ENCODE results near the gene CPXM1. TPM values are rescaled to one million over a fixed set of nuclear protein-coding genes. Genes with fewer than 3 reads are reported as not detected.
"Not testable (repeated sequence)": the region's sequence is repeated elsewhere in the genome, so short reads cannot be mapped to it uniquely, and the experiment has no call there.

CPXM1 gene
- total and polyA plus RNA-seq, 4 donors: 0.23 to 3.7 (median 3.4) TPM; not detected in 1

DNA sequence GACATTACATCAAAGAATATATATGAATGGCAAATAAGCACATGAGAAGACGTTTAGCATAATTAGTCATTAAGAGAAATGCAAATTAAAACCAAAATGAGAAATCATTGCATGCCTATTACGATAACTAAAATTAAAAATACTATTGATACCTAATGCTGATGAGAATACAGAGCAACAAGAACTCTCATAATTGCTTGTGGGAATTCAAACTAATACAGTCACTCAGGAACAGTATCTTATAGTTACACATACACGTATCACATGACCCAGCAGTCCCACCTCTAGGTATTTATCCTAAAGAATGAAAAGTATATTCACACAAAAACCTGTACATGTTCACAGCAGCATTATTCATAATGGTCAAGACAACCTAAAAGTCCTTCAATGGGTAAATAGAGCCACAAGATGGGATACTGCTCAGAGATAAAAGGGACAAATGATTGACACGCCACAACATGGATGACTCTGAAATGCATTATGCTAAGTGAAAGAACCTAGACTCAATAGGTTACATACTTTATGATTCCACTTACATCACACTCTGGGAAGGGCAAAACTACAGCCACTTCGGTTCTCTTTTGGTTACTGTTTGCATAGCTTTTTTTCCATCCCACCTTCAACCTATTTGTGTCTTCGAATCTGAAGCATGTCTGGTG is 16.4 kb downstream of the CPXM1 start:
- Histone ChIP-seq H3K36me3 (ENCODE audit: control insufficient read depth in 1 of 2, insufficient read depth in 2 of 2, low read length in 1 of 2) (no peaks in the 10 kb centered on the region), H3K27ac (ENCODE audit: low read depth in 1 of 2, low read length in 2 of 2) (no peak overlapping the region), H3K9me3 (ENCODE audit: control insufficient read depth, low read length) (no peaks in the 10 kb centered on the region), H3K4me1 (ENCODE audit: control insufficient read depth in 1 of 2, insufficient read depth in 2 of 2, low read length in 2 of 2) (no peaks in the 10 kb centered on the region), H3K27me3 (ENCODE audit: control insufficient read depth in 1 of 2, insufficient read depth in 2 of 2, low read length in 1 of 2) (peaks cover 0 to 2% of the 10 kb centered on the region in 2 donors), H3K4me3 (ENCODE audit: low read length in 2 of 2) (no peak overlapping the region)
- intact Hi-C loops (cut with DNase I): no loop called here
- ATAC-seq (ENCODE audit: low FRiP score) (no peak), DNase-seq (no peak)
- WGBS, 2 donors: 83 to 84% methylated on average over 6 of the region's 6 CpGs

DNA sequence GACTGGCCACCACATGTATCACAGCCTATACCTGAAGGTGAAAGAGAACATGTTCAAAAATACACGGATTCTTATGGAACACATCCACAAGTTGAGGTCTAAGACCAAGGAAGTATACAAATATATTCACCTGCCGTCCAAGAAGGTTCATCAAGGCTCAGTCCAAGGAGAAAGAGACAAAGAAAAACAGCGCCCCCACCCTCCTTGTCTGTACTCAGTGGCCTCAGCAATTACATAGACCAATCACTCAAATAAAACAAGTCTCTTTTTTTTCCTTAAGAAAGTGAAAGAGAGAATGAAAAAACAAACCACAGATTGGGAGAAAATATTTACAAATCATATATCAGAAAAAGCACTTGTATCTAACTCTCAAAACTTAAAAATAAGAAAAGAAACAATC is 19.5 kb downstream of the CPXM1 start:
- 30 to 33% methylated on average over 3 of the region's 3 CpGs for WGBS, 2 donors
- ATAC-seq (ENCODE audit: low FRiP score): no peak

DNA sequence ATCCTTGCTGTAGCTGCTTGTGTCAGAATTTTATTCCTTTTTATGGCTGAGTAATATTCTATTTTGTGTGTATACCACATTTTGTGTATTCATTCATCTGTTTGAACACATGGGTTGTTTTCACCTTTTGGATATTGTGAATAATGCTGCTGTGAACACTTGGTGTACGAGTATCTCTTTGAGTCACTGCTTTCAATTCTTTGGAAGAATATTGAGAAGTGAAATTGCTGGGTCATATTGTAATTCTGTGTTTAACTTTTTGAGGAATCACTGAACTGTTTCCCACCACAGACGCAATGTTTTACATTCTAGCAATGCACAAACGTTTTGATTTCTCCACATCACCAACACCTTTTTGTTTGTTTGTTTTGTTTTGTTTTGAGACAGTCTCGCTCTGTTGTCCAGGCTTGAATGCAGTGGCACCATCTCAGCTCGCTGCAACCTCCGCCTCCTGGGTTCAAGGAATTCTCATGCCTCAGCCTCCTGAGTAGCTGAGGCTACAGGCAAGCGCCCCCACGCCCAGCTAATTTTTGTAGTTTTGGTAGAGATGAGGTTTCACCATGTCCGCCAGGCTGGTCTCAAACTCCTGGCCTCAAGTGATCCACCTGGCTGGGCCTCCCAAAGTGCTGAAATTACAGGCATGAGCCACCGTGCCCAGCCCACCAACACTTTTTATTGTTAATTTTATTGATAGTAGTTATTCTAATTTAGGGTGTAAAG is 21.7 kb downstream of the CPXM1 start:
- H3K4me1 ChIP-seq (ENCODE audit: control insufficient read depth in 1 of 2, insufficient read depth in 2 of 2, low read length in 2 of 2): no peaks in the 10 kb centered on the region
- DNase-seq: no peak
- no peak overlapping the region for H3K4me3 ChIP-seq (ENCODE audit: low read length in 2 of 2)
- WGBS, 2 donors: 75 to 79% methylated on average over 10 of the region's 10 CpGs
- no peaks in the 10 kb centered on the region for H3K36me3 ChIP-seq (ENCODE audit: control insufficient read depth in 1 of 2, insufficient read depth in 2 of 2, low read length in 1 of 2)
- H3K9me3 ChIP-seq (ENCODE audit: control insufficient read depth, low read length): peaks cover 4% of the 10 kb centered on the region
- no peak for ATAC-seq (ENCODE audit: low FRiP score)
- H3K27ac ChIP-seq (ENCODE audit: low read depth in 1 of 2, low read length in 2 of 2): no peak overlapping the region
- H3K27me3 ChIP-seq (ENCODE audit: control insufficient read depth in 1 of 2, insufficient read depth in 2 of 2, low read length in 1 of 2): peaks cover 0 to 8% of the 10 kb centered on the region in 2 donors
- intact Hi-C loops (cut with DNase I): no loop called here

More for the DNA sequence above, 19.5 kb downstream of the CPXM1 start:
- DNase-seq: no peak
- Histone ChIP-seq H3K4me3 (ENCODE audit: low read length in 2 of 2) (no peak overlapping the region), H3K4me1 (ENCODE audit: control insufficient read depth in 1 of 2, insufficient read depth in 2 of 2, low read length in 2 of 2) (no peaks in the 10 kb centered on the region), H3K9me3 (ENCODE audit: control insufficient read depth, low read length) (peaks cover 1% of the 10 kb centered on the region), H3K36me3 (ENCODE audit: control insufficient read depth in 1 of 2, insufficient read depth in 2 of 2, low read length in 1 of 2) (no peaks in the 10 kb centered on the region), H3K27ac (ENCODE audit: low read depth in 1 of 2, low read length in 2 of 2) (no peak overlapping the region), H3K27me3 (ENCODE audit: control insufficient read depth in 1 of 2, insufficient read depth in 2 of 2, low read length in 1 of 2) (peaks cover 0 to 3% of the 10 kb centered on the region in 2 donors)
- intact Hi-C loops (cut with DNase I): no loop called here

DNA sequence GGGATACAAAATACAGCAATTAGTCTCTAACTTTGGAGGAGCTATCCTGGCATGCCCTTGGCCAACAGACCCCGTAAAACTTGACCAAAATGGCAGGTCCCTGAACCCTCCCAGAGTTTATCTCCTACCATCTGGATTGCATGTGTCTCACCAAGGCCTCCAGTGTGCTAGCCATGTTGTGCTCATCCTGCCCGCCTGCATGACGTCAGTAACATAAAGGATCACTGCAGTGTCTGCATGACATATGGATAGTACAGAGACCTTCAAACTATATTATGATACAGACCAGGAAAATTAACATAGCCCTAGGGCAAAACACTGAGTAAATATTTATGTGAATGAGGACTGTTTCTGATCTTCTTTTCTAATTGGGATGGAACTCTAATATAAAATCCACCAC is 25.3 kb downstream of the CPXM1 start:
- Histone ChIP-seq H3K36me3 (ENCODE audit: control insufficient read depth in 1 of 2, insufficient read depth in 2 of 2, low read length in 1 of 2) (no peaks in the 10 kb centered on the region), H3K4me3 (ENCODE audit: low read length in 2 of 2) (no peak overlapping the region), H3K4me1 (ENCODE audit: control insufficient read depth in 1 of 2, insufficient read depth in 2 of 2, low read length in 2 of 2) (no peaks in the 10 kb centered on the region), H3K9me3 (ENCODE audit: control insufficient read depth, low read length) (peaks cover 4% of the 10 kb centered on the region), H3K27me3 (ENCODE audit: control insufficient read depth in 1 of 2, insufficient read depth in 2 of 2, low read length in 1 of 2) (peaks cover 0 to 6% of the 10 kb centered on the region in 2 donors), H3K27ac (ENCODE audit: low read depth in 1 of 2, low read length in 2 of 2) (no peak overlapping the region)
- ATAC-seq (ENCODE audit: low FRiP score): no peak
- no peak for DNase-seq
- WGBS, 2 donors: 73 to 78% methylated on average over 3 of the region's 3 CpGs
- intact Hi-C loops (cut with DNase I): no loop called here

DNA sequence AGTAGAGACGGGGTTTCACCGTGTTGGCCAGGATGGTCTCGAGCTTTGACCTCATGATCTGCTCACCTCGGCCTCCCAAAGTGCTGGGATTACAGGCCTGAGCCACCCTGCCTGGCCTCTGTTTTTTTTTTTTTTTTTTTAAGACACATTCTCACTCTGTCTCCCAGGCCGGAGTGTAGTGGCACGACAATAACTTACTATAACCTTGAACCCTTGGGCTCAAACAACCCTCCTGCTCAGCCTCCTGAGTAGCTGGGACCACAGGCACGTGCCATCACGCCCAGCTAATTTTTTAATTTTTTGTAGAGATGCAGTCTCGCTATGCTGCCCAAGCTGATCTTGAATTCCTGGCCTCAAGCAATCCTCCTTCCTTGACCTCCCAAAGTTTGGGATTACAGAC is 26.6 kb downstream of the CPXM1 start:
- no peak overlapping the region for H3K4me3 ChIP-seq (ENCODE audit: low read length in 2 of 2)
- H3K4me1 ChIP-seq (ENCODE audit: control insufficient read depth in 1 of 2, insufficient read depth in 2 of 2, low read length in 2 of 2): no peaks in the 10 kb centered on the region
- 90 to 92% methylated on average over 9 of the region's 9 CpGs for WGBS, 2 donors
- intact Hi-C loops (cut with DNase I): no loop called here
- H3K36me3 ChIP-seq (ENCODE audit: control insufficient read depth in 1 of 2, insufficient read depth in 2 of 2, low read length in 1 of 2): no peaks in the 10 kb centered on the region
- H3K27ac ChIP-seq (ENCODE audit: low read depth in 1 of 2, low read length in 2 of 2): no peak overlapping the region
- H3K9me3 ChIP-seq (ENCODE audit: control insufficient read depth, low read length): peaks cover 4% of the 10 kb centered on the region
- H3K27me3 ChIP-seq (ENCODE audit: control insufficient read depth in 1 of 2, insufficient read depth in 2 of 2, low read length in 1 of 2): peaks cover 0 to 6% of the 10 kb centered on the region in 2 donors
- ATAC-seq (ENCODE audit: low FRiP score): no peak
- DNase-seq: no peak

DNA sequence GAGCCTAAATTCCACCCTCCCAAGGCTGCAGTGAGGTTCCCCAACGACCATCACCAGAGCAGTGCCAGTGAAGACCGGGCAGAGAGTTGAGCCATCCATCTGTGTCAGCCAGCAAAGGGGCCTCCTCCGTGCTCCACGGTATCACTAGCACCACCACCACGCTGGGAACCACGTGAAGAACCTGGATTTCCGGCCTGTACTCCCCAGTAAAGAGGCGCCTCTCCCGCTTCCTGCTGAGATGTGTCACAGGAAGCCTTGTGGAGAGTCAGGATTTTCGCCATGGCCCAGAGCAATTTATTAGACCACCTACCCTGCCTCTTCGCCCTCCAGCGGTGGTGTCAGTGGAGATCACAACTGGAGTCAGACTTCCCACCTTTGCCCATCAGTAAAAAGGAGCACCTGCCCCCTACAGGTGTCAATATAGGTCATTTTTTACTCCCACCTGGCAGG is 28.8 kb downstream of the CPXM1 start:
- H3K27me3 ChIP-seq (ENCODE audit: control insufficient read depth in 1 of 2, insufficient read depth in 2 of 2, low read length in 1 of 2): peaks cover 0 to 6% of the 10 kb centered on the region in 2 donors

DNA sequence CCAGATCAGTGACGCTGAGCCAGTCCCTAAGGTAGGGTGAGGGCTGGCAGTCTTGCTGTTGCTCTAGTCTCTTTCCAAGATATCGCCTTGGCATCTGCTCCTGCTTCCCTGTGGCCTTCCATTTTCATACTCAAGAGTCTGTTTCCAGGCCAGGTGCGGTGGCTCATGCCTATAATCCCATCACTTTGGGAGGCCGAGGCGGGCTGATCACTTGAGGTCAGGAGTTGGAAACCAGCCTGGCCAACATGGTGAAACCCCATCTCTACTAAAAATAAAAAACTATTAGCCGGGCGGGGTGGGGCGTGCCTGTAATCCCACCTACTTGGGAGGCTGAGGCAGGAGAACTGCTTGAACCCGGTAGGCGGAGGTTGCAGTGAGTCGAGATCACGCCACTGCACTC is 30.3 kb downstream of the CPXM1 start:
- ATAC-seq (ENCODE audit: low FRiP score); intact Hi-C loops (cut with DNase I); H3K27me3 ChIP-seq (ENCODE audit: control insufficient read depth in 1 of 2, insufficient read depth in 2 of 2, low read length in 1 of 2); DNase-seq; H3K27ac ChIP-seq (ENCODE audit: low read depth in 1 of 2, low read length in 2 of 2); H3K36me3 ChIP-seq (ENCODE audit: control insufficient read depth in 1 of 2, insufficient read depth in 2 of 2, low read length in 1 of 2); H3K4me1 ChIP-seq (ENCODE audit: control insufficient read depth in 1 of 2, insufficient read depth in 2 of 2, low read length in 2 of 2); H3K4me3 ChIP-seq (ENCODE audit: low read length in 2 of 2); H3K9me3 ChIP-seq (ENCODE audit: control insufficient read depth, low read length): not testable (repeated sequence)
- 86 to 90% methylated on average over 12 of the region's 12 CpGs for WGBS, 2 donors

More for the DNA sequence above, 28.8 kb downstream of the CPXM1 start:
- WGBS, 2 donors: 25 to 35% methylated on average over 12 of the region's 12 CpGs
- Histone ChIP-seq H3K27ac (ENCODE audit: low read depth in 1 of 2, low read length in 2 of 2) (no peak overlapping the region), H3K36me3 (ENCODE audit: control insufficient read depth in 1 of 2, insufficient read depth in 2 of 2, low read length in 1 of 2) (no peaks in the 10 kb centered on the region), H3K4me1 (ENCODE audit: control insufficient read depth in 1 of 2, insufficient read depth in 2 of 2, low read length in 2 of 2) (no peaks in the 10 kb centered on the region), H3K4me3 (ENCODE audit: low read length in 2 of 2) (no peak overlapping the region), H3K9me3 (ENCODE audit: control insufficient read depth, low read length) (peaks cover 4% of the 10 kb centered on the region)
- ATAC-seq (ENCODE audit: low FRiP score) (no peak), DNase-seq (no peak)
- intact Hi-C loops (cut with DNase I): no loop called here

DNA sequence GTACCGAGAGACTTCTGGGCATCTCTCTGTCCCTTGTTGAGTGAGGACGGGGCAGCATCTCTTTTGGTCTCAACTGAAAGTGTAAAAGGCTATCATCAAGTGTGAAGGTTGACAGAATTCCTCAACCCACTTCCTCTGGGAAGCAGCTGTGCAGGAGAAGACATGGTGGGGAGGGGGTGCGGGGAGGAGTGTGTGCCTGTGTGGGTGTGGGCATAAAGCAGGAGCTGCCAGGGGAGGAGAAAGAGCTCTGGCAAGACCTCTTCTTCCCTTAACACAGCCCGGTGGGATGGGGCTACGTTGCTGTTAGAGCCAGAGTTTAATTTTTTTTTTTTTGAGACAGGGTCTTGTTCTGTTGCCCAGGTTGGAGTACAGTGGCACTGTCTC is 31.8 kb downstream of the CPXM1 start:
- H3K4me1 ChIP-seq (ENCODE audit: control insufficient read depth in 1 of 2, insufficient read depth in 2 of 2, low read length in 2 of 2): no peaks in the 10 kb centered on the region
- no peak overlapping the region for H3K27ac ChIP-seq (ENCODE audit: low read depth in 1 of 2, low read length in 2 of 2)
- H3K36me3 ChIP-seq (ENCODE audit: control insufficient read depth in 1 of 2, insufficient read depth in 2 of 2, low read length in 1 of 2): no peaks in the 10 kb centered on the region
- no peak overlapping the region for H3K4me3 ChIP-seq (ENCODE audit: low read length in 2 of 2)
- WGBS, 2 donors: 2 to 3% methylated on average over 5 of the region's 5 CpGs
- ATAC-seq (ENCODE audit: low FRiP score) (no peak), DNase-seq (no peak)
- intact Hi-C loops (cut with DNase I): loop anchor here in 1 of 2 donors (5.0 kb wide), 1 partner anchor 64 kb away; no protein-coding TSS in a partner anchor
- no peaks in the 10 kb centered on the region for H3K27me3 ChIP-seq (ENCODE audit: control insufficient read depth in 1 of 2, insufficient read depth in 2 of 2, low read length in 1 of 2)
- no peaks in the 10 kb centered on the region for H3K9me3 ChIP-seq (ENCODE audit: control insufficient read depth, low read length)

Data from aorta (tissue), 5 donors.